Endothelial cell (in vitro differentiated cells): ENCODE data around the gene HOXC12. TPM values are rescaled to one million over a fixed set of nuclear protein-coding genes. Genes with fewer than 3 reads are reported as not detected.
A peak's percentile ranks its signal among the peaks of the same experiment; 100 is the strongest.

Experiments
- DNase-seq: peaks from one replicate; pipeline ENCODE4 v3.0.0; 2021; ENCODE audit warnings: low spot score
- H3K27ac Mint-ChIP-seq: one replicate; pipeline ENCODE4 v1.8.0; 2021; ENCODE audit warnings: mixed read lengths, inconsistent platforms; ENCODE audit not compliant: unreplicated experiment
- H3K27me3 Mint-ChIP-seq: one replicate; pipeline ENCODE4 v1.8.0; 2021; ENCODE audit warnings: mild to moderate bottlenecking, moderate library complexity, mixed read lengths, inconsistent platforms; ENCODE audit not compliant: unreplicated experiment
- H3K36me3 Mint-ChIP-seq: one replicate; pipeline ENCODE4 v1.8.0; 2021; ENCODE audit warnings: mild to moderate bottlenecking, low read depth, mixed read lengths, inconsistent platforms; ENCODE audit not compliant: unreplicated experiment
- H3K4me1 Mint-ChIP-seq: one replicate; pipeline ENCODE4 v1.8.0; 2021; ENCODE audit warnings: mild to moderate bottlenecking, mixed read lengths, inconsistent platforms; ENCODE audit not compliant: unreplicated experiment
- H3K4me3 Mint-ChIP-seq: one replicate; pipeline ENCODE4 v1.8.0; 2021; ENCODE audit warnings: mild to moderate bottlenecking, mixed read lengths, inconsistent platforms; ENCODE audit not compliant: unreplicated experiment
- H3K9me3 Mint-ChIP-seq: one replicate; pipeline ENCODE4 v1.8.0; 2021; ENCODE audit warnings: mixed read lengths, inconsistent platforms; ENCODE audit not compliant: unreplicated experiment
- CTCF ChIP-seq: fragments of 200-600 bp; sonication (generic); IDR thresholded peaks from one replicate; pipeline ENCODE4 v1.5.0; 2021; ENCODE audit warnings: antibody characterized with exemption; ENCODE audit not compliant: unreplicated experiment
- total RNA-seq: library from RNA; stranded (reverse); fragmentation: NEBNext Ultra II Directional; extraction: Animal tissue kit (Norgen Biotek cat#: 25700); gene quantifications from one replicate; pipeline ENCODE4 v1.2.1, GENCODE V29; 2021; ENCODE audit not compliant: unreplicated experiment

The HOXC12 gene
- total RNA-seq, 1 donor from 2014 or later, result 1.3 TPM

GRCh38 chr12:53981634-53982565 lies 27.2 kb downstream of the HOXC12 start:
- H3K4me3 Mint-ChIP-seq, result no peak overlapping the region
- no peak overlapping the region for H3K27ac Mint-ChIP-seq
- no peak for DNase-seq
- no peak for TF ChIP-seq CTCF
- H3K9me3 Mint-ChIP-seq, result no peaks in the 10 kb centered on the region
- peaks cover 40% of the 10 kb centered on the region for H3K4me1 Mint-ChIP-seq
- H3K27me3 Mint-ChIP-seq, result peaks cover 34% of the 10 kb centered on the region
- no peaks in the 10 kb centered on the region for H3K36me3 Mint-ChIP-seq

GRCh38 chr12:53982648-53983567 lies 28.2 kb downstream of the HOXC12 start:
- Mint-ChIP-seq H3K36me3 (no peaks in the 10 kb centered on the region), H3K4me3 (no peak overlapping the region), H3K9me3 (no peaks in the 10 kb centered on the region), H3K4me1 (peaks cover 48% of the 10 kb centered on the region), H3K27me3 (peaks cover 34% of the 10 kb centered on the region), H3K27ac (peak overlapping the region; percentile 89)
- TF ChIP-seq CTCF, result no peak
- DNase-seq, result no peak

GRCh38 chr12:53983568-53983949 lies 28.9 kb downstream of the HOXC12 start:
- DNase-seq, result no peak
- Mint-ChIP-seq H3K4me1 (peaks cover 54% of the 10 kb centered on the region), H3K27me3 (peaks cover 34% of the 10 kb centered on the region), H3K4me3 (no peak overlapping the region), H3K27ac (peak overlapping the region; percentile 89), H3K9me3 (no peaks in the 10 kb centered on the region), H3K36me3 (no peaks in the 10 kb centered on the region)
- no peak for TF ChIP-seq CTCF

- TF ChIP-seq CTCF, result no peak
- H3K4me3 Mint-ChIP-seq, result no peak overlapping the region
- H3K9me3 Mint-ChIP-seq, result no peaks in the 10 kb centered on the region
- H3K27me3 Mint-ChIP-seq, result peaks cover 33% of the 10 kb centered on the region
- DNase-seq, result no peak
- peaks cover 59% of the 10 kb centered on the region for H3K4me1 Mint-ChIP-seq
- H3K36me3 Mint-ChIP-seq, result no peaks in the 10 kb centered on the region
- peak overlapping the region; percentile 89 for H3K27ac Mint-ChIP-seq
These were observed 29.4 kb downstream of the HOXC12 start for GRCh38 chr12:53983950-53984572.
